GM21723 (cell line): ENCODE measurements around the gene MKLN1.
"Not testable (repeated sequence)": the region's sequence is repeated elsewhere in the genome, so short reads cannot be mapped to it uniquely, and the experiment has no call there.

ENCODE experiments used
- ATAC-seq: cut with Tn5 transposase; IDR thresholded peaks from one replicate; pipeline ENCODE4 v1.9.1; 2021; ENCODE audit warnings: mild to moderate bottlenecking, moderate library complexity; ENCODE audit not compliant: unreplicated experiment

MKLN1 gene

DNA sequence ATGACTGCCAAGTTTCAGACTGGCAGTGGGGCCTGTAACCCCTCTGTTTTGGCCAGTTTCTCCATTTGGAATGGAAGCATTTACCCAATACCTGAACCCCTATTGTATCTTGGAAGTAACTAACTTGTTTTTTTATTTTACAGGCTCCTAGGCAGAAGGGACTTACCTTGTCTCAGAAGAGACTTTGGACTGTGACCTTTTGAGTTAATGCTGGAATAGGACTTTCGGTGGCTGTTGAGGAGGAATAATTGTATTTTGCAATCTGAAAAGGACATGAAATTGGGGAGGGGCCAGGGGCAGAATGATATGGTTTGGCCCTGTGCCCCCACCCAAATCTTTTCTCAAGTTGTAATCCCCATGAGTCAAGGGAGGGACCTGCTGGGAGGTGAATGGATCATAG, 20.0 kb upstream of the MKLN1 start:
- ATAC-seq = no peak

DNA sequence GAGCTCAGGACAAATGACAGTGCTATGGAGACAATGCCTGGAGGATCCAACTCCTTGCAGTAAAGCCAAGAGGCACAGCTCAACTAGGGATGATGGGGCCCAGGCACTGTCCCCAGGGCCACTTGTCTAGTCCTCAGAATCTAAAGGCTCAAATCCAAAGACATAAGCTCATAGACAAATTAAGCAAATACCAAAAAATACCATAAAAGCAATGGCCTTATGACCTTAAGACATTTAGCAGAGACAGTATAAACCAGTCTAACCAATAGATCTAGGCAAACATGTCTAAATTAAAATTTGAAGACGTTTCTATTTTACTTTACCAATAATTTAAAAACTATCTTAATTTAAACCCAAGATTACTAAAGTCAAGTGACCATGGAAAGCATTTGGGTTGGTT, 14.8 kb upstream of the MKLN1 start:
- ATAC-seq = no peak

DNA sequence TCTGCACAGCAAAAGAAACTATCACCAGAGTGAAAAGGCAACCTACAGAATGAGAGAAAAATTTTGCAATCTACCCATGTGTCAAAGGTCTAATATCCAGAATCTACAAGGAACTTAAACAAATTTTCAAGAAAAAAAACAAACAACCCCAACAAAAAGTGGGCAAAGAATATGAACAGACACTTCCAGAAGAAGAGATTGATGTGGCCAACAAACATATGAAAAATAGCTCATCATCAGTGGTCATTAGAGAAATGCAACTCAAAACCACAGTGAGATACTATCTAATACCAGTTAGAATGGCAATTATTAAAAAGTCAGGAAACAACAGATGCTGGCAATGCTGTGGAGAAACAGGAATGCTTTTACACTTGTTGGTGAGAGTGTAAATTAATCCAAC, 7.1 kb upstream of the MKLN1 start:
- no peak for ATAC-seq

GRCh38 chr7:131321656-131322055, 6.0 kb upstream of the MKLN1 start:
- no peak for ATAC-seq

- no peak for ATAC-seq
Observed at GRCh38 chr7:131322061-131322460, 5.6 kb upstream of the MKLN1 start.

DNA sequence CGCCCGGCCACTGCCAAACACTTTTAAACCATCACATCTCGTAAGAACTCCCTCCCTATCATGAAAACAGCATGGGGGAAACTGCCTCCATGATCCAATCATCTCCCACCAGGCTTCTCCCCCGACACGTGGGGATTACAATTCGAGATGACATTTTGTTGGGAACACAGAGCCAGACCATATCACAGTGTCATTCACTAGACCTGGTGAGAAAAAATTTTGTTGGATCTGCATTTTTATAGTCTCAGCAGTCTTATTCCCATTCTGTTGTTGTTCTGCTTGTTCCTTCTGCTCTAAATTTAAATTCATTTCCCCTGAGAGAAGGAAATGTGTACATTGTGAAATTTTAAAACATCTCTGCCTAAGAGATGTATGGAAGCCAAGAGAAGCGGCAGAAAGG, 4.8 kb upstream of the MKLN1 start:
- ATAC-seq = no peak

- ATAC-seq = no peak
Observed at GRCh38 chr7:131325179-131325840, 2.4 kb upstream of the MKLN1 start.

DNA sequence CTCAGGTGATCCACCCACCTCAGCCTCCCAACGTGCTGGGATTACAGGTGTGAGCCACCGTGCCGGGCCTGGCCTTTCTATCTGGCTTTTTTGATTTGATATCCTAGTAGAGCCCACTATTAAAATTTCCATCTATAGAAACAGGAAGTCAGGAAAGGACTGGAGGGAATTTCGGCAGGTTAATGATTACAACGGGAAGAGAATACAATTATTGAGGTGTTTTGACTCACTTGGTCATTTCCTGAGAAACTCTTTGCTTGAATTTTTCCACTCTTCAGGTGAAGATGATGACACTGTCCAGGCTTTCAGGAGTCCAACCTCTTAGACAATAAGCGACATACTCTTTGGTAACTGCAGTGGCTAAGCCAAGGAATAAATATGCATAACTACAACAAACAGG, 1.1 kb upstream of the MKLN1 start:
- no peak for ATAC-seq

DNA sequence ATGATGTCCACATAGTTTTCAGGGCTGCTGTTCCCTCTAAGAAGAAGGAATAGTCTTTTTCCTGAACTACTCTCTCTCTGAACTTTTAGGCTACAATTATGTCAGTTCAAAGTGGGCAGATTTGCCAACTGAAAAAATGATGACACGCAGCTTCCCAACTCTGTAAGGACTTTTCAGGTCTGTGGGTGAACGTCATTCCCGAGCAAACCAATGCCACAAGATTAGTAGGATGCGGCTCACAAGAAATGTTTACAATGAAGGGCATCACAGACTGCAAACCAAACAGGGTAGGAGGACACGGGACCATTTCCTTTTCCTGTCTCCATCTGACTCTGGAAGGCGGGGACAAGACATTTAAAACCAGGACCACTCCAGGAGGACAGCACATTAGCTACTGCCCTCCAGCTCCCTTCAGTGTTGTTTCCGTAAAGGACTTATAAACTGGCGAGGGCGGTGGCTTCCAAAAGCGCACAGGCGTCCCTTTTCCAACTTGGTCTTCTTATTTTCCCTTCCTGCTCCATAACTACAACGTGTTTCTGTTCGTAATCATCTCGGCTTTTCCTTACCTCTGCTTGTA, 539 bp upstream of the MKLN1 start:
- ATAC-seq = peak; percentile 38

GRCh38 chr7:131328377-131329175, 900 bp downstream of the MKLN1 start:
- ATAC-seq = no peak

DNA sequence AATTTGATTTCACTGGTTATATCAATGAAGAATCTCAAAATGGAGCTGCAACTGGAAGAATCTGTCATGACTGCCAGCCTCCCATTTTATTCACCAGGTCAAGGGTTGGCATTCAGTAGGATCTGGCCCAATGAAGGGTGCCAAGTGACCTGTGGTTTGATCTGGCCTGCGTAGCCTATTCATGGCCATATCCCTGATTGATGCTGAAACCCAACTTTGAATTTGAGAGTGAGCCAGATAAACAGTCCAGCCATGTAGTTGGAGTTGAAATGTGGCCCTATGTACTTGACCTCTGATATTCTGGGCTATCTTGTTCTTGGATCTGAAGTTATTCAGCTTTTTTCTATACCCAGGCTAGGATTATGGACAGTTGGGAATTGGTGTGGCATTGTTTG, 1.5 kb downstream of the MKLN1 start:
- ATAC-seq = no peak

GRCh38 chr7:131330299-131330698, 2.6 kb downstream of the MKLN1 start:
- ATAC-seq = no peak

DNA sequence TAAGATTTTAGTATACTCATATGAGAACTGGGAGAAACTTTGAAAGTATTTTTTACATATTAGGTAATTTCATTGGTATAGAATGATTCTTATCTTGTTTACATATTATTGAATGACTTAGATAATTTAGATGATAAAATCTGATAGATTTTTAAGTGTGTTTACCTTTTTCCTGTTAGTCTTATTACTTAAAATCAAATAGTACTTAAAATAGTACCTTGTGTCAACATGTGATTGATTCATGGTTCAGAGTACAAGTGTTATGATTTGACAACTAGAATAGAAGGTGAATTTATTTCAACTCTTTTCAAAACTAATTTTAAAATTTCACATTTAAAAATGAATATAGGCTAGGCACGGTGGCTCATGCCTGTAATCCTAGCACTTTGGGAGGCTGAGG, 4.1 kb downstream of the MKLN1 start:
- ATAC-seq = no peak

DNA sequence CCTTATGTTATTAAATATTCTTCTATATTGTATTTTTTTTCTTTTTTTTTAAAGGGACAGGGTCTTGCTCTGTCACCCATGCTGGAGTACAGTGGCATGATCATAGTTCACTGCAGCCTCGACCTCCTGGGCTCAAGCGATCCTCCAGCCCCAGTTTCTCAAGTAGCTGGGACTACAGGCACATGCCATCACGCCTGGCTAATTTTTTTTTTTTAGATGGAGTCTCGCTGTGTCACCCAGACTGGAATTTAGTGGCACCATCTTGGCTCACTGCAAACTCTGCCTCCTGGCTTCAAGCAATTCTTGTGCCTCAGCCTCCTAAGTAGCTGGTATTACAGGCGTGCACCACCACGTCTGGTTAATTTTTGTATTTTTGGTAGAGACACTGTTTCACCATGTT, 5.1 kb downstream of the MKLN1 start:
- not testable (repeated sequence) for ATAC-seq

DNA sequence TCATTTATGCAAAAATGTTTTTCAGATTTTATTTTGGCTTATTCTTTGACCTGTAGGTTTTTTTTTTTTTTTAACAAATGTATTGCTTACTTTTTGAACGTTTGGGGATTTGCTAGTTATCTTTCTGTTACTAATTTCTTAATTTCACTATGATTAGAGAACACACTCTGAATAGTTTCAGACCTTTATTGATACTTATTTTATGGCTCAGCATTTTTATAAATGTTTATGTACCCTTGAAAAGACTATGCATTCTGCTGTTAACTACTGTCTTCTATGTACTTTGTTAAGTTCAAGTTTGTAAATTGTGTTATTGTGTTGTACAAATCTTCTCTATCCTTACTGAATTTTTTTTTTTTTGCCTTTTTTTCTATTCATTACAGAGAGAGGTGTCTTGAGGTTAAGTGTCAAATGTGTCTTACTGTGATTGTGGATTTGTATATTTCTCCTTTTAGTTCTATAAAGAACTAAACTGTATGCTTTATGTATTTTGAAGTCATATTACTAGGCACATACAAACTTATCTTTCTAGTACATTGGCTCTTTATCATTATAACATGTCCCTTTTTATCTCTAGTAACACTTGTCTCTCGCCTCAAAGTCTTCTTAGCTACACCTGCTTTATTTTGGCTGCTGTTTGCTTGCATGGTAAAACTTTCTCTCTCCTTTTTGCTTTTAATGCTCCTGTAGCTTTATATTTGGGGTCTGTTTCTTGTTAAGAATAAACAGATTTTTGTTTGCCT, 8.1 kb downstream of the MKLN1 start:
- no peak for ATAC-seq

DNA sequence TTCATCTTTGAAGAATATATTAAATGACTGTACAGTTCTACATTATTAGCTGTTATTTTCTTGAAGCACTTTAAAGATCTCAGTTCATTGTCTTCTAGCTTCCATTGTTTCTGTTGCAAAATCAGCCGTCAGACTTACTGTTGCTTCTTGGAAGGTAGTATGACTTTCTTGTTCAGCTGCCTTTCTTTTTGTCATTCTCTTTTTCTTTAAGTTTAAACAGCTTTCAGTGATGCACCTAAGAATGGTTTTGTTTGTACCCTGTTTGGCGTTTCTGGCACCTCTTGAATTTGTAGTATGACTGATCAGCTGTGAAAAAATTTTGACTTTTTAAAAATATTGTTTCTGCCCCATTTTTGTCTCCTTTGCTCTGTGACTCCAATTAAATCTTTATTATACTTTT, 9.3 kb downstream of the MKLN1 start:
- no peak for ATAC-seq

GRCh38 chr7:131338173-131338572, 10.5 kb downstream of the MKLN1 start:
- ATAC-seq = no peak

DNA sequence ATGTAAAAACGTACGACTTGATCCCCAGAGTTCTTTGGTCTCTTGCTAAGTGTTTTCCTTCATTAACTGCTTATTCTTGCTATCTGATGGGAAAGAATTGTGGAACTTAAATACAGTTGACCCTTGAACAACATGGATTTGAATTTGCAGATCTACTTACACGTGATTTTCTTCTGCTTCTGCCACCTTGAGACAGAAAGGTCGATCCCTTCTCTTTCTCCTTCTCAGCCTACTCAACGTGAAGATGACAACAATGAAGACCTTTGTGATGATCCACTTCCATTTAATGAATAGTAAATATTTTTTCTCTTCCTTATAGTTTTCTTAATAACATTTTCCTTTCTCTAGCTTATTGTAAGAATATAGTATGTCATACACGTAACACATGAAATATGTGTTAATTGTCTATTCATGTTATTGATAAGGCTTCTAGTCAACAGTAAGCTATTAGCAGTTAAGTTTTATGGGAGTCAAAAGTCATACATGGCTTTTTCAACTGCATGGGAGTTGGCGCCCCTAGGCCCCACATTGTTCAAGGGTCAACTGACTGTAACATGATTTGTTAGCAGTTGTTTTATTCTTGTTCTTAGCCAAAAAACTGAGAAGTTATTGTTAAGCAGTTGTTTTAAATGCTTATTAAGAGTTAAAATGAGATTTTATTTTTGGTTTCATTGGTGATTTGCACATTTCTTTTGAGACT, 11.2 kb downstream of the MKLN1 start:
- no peak for ATAC-seq

DNA sequence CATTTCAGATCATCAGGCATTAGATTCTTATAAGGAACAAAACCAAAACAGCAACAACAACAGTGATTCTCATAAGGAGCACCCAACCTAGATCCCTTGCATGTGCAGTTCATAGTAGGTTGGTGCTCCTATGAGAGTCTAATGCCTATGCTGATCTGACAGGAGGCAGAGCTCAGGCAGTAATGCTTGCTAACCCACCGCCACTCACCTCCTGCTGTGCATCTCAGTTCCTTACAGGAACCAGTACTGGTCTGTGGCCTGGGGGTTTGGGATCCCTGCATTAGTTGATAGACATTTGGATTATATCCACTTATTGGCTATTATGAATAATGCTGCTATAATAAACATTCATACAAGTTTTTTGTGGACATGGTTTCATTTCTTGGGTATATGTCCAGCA, 14.0 kb downstream of the MKLN1 start:
- no peak for ATAC-seq

GRCh38 chr7:131342864-131343442, 15.3 kb downstream of the MKLN1 start:
- no peak for ATAC-seq
